Medulla oblongata (tissue), 1 donor: ENCODE results near the gene GALNT18.

Experiments
- DNase-seq: peaks from one replicate; pipeline ENCODE4 v3.0.0-alpha.2; 2015; ENCODE audit errors: extremely low spot score

The GALNT18 gene

GRCh38 chr11:11500744-11501487 is 120.9 kb downstream of the GALNT18 start:
- DNase-seq: no peak

GRCh38 chr11:11499300-11499699 is 122.5 kb downstream of the GALNT18 start:
- DNase-seq: no peak

- DNase-seq: peak; percentile 71
Observed at GRCh38 chr11:11498195-11498594, 123.6 kb downstream of the GALNT18 start.

- DNase-seq: no peak
Observed at GRCh38 chr11:11496879-11497278, 124.9 kb downstream of the GALNT18 start.

- no peak for DNase-seq
Observed at GRCh38 chr11:11494348-11494747, 127.5 kb downstream of the GALNT18 start.

- DNase-seq: no peak
Observed at GRCh38 chr11:11493698-11494097, 128.1 kb downstream of the GALNT18 start.

GRCh38 chr11:11491589-11491988 is 130.2 kb downstream of the GALNT18 start:
- no peak for DNase-seq

GRCh38 chr11:11491014-11491413 is 130.8 kb downstream of the GALNT18 start:
- no peak for DNase-seq

GRCh38 chr11:11486423-11486822 is 135.4 kb downstream of the GALNT18 start:
- DNase-seq: no peak

- DNase-seq: no peak
Observed at GRCh38 chr11:11486002-11486401, 135.8 kb downstream of the GALNT18 start.

- DNase-seq: no peak
Observed at GRCh38 chr11:11483627-11484026, 138.2 kb downstream of the GALNT18 start.

- DNase-seq: no peak
Observed at GRCh38 chr11:11482730-11483129, 139.1 kb downstream of the GALNT18 start.

GRCh38 chr11:11481371-11481770 is 140.4 kb downstream of the GALNT18 start:
- no peak for DNase-seq

- no peak for DNase-seq
Observed at GRCh38 chr11:11480971-11481370, 140.8 kb downstream of the GALNT18 start.

- DNase-seq: no peak
Observed at GRCh38 chr11:11478687-11479086, 143.1 kb downstream of the GALNT18 start.

GRCh38 chr11:11477695-11478420 is 143.9 kb downstream of the GALNT18 start:
- no peak for DNase-seq

- peak; percentile 86 for DNase-seq
Observed at GRCh38 chr11:11476971-11477645, 144.7 kb downstream of the GALNT18 start.

- DNase-seq: no peak
Observed at GRCh38 chr11:11476499-11476898, 145.3 kb downstream of the GALNT18 start.

- DNase-seq: no peak
Observed at GRCh38 chr11:11472106-11472505, 149.7 kb downstream of the GALNT18 start.

- no peak for DNase-seq
Observed at GRCh38 chr11:11471201-11471600, 150.6 kb downstream of the GALNT18 start.

- DNase-seq: no peak
Observed at GRCh38 chr11:11468954-11469353, 152.9 kb downstream of the GALNT18 start.

GRCh38 chr11:11467312-11467711 is 154.5 kb downstream of the GALNT18 start:
- no peak for DNase-seq

- no peak for DNase-seq
Observed at GRCh38 chr11:11464555-11464954, 157.2 kb downstream of the GALNT18 start.
